Mesenteric fat pad (tissue), 1 donor: ENCODE data around the gene SLC7A14. TPM values are rescaled to one million over a fixed set of nuclear protein-coding genes. Genes with fewer than 3 reads are reported as not detected.
"Not testable (repeated sequence)": the region's sequence is repeated elsewhere in the genome, so short reads cannot be mapped to it uniquely, and the experiment has no call there.

Experiments used
- DNase-seq: peaks from one replicate; pipeline ENCODE4 v3.0.0-alpha.2; 2020; ENCODE audit warnings: low spot score
- total RNA-seq: library from RNA; stranded (reverse); fragmentation: NEBNext Ultra II Directional; extraction: Animal tissue kit (Norgen Biotek cat#: 25700); gene quantifications from one replicate; pipeline ENCODE4 v1.2.1, GENCODE V29; 2021
- donor health status: DM: yes; HTN: yes; CAD: no.

SLC7A14 gene
- total RNA-seq, 1 donor from 2014 or later: not detected

GRCh38 chr3:170594528-170594927 is 8.7 kb upstream of the SLC7A14 start:
- DNase-seq: no peak

DNA sequence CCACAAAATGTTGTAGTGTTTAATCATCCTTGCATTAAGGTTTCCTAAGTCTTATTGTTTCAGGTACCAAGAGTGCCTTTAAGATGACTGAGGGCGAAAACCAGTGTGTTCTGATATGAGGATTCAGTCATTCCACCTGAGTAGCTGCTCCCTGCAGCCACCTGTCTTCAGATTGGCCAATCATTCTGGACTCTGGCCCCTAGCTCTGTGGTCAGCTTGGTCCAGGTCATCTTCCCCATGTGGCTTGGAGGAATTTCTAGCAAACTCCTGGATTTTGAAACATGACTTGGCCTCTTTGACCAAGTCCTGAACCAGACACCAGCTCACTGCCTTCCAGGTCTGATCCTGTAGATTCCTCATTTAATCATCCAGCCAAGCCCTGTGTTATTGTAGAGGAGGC is 7.8 kb upstream of the SLC7A14 start:
- no peak for DNase-seq

- no peak for DNase-seq
These were observed 3.2 kb upstream of the SLC7A14 start for GRCh38 chr3:170589113-170589512.

- DNase-seq: no peak
These were observed 603 bp downstream of the SLC7A14 start for GRCh38 chr3:170585008-170585936.

GRCh38 chr3:170584585-170585007 is 1.3 kb downstream of the SLC7A14 start:
- no peak for DNase-seq

GRCh38 chr3:170579646-170580045 is 6.2 kb downstream of the SLC7A14 start:
- DNase-seq: no peak

- no peak for DNase-seq
These were observed 13.1 kb downstream of the SLC7A14 start for GRCh38 chr3:170572665-170573253.

DNA sequence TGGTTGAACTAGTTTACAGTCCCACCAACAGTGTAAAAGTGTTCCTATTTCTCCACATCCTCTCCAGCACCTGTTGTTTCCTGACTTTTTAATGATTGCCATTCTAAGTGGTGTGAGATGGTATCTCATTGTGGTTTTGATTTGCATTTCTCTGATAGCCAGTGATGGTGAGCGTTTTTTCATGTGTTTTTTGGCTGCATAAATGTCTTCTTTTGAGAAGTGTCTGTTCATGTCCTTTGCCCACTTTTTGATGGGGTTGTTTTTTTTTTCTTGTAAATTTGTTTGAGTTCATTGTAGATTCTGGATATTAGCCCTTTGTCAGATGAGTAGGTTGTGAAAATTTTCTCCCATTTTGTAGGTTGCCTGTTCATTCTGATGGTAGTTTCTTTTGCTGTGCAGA is 18.3 kb downstream of the SLC7A14 start:
- not testable (repeated sequence) for DNase-seq

DNA sequence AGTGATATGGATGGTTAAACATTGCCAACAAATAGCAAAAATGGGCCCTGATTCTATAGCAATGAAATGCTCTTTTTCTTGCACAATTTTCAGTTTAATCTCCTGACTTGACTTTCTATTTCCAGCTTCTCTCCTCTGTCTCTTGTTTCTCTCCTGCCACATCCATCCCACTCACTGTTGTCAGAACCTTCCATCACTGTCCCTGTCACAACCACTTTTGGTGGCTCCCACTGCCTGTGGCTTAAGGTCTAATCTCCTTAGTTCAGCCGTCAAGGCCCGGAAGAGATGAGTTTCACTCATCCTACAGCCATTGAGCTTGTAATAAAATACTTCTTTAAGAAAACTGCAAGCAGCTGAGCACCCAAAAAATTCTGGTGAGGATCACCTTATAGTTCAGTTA is 19.5 kb downstream of the SLC7A14 start:
- no peak for DNase-seq

GRCh38 chr3:170565495-170565894 is 20.4 kb downstream of the SLC7A14 start:
- DNase-seq: no peak

GRCh38 chr3:170564664-170565063 is 21.2 kb downstream of the SLC7A14 start:
- no peak for DNase-seq

- no peak for DNase-seq
These were observed 22.0 kb downstream of the SLC7A14 start for GRCh38 chr3:170563712-170564423.

- DNase-seq: no peak
These were observed 23.8 kb downstream of the SLC7A14 start for GRCh38 chr3:170562080-170562479.

DNA sequence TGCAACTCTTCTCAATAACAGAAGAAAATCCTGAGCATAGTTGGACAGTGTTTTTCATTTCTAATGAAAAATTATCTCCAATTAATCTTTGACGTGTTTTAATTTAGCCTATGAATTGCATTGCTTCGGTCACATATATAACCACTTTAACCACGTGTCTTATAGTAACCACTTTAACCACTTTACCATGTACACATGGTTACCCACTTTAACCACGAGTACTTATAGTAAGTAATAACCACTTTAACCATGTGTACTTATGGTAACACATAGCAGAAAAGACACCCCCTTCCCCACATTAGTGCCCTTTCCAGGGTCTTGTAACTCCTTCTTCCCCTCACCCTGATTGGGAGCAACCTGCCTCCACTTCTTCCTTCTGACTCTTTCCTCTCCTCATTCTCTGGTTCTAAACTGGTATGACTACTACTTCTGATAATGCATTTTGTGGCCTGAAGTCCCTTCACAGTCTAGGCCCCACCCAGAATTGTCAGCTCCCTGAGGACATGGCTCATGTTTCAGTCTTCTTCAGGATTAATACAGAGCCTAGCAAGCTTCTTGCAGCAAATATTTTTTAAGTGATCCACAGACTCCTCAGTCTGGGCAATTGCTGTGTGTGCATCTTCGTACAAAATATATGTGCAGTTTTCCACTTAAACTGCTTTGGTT is 25.0 kb downstream of the SLC7A14 start:
- DNase-seq: no peak

- DNase-seq: no peak
These were observed 25.6 kb downstream of the SLC7A14 start for GRCh38 chr3:170560296-170560695.

GRCh38 chr3:170558427-170558826 is 27.4 kb downstream of the SLC7A14 start:
- DNase-seq: no peak

- DNase-seq: no peak
These were observed 30.5 kb downstream of the SLC7A14 start for GRCh38 chr3:170555329-170555728.

GRCh38 chr3:170553788-170554757 is 31.8 kb downstream of the SLC7A14 start:
- no peak for DNase-seq

- DNase-seq: no peak
These were observed 34.6 kb downstream of the SLC7A14 start for GRCh38 chr3:170551252-170551651.

- DNase-seq: no peak
These were observed 43.2 kb downstream of the SLC7A14 start for GRCh38 chr3:170542704-170543103.
